K562 (cell line): Measurements from ENCODE around the gene FHIT. TPM values are rescaled to one million over a fixed set of nuclear protein-coding genes. Genes with fewer than 3 reads are reported as not detected.

Experiments used
- ATF7 ChIP-seq: fragments of 450-650 bp; IDR thresholded peaks from 2 replicates; pipeline ENCODE4 v1.7.1; 2014; ENCODE audit warnings: mild to moderate bottlenecking, moderate library complexity
- CCAR2 ChIP-seq: fragments of 200-400 bp; formaldehyde crosslinking; IDR thresholded peaks from 2 replicates; pipeline ENCODE4 v1.6.1; 2017; ENCODE audit warnings: mild to moderate bottlenecking, low read depth, low read length
- EWSR1 ChIP-seq: fragments of 450-650 bp; IDR thresholded peaks from 2 replicates; pipeline ENCODE4 v1.6.1; 2018; ENCODE audit warnings: borderline replicate concordance, mild to moderate bottlenecking, low read depth, moderate library complexity; ENCODE audit not compliant: partially characterized antibody
- FOSL1 ChIP-seq: fragments of 200-800 bp; sonication (Bioruptor generic); conservative IDR thresholded peaks from 2 replicates; pipeline ENCODE4 v1.6.1; 2016; ENCODE audit warnings: missing genetic modification characterization, missing compliant biosample characterization
- FOXP1 ChIP-seq: sonication (generic); formaldehyde crosslinking; IDR thresholded peaks from 2 replicates; pipeline ENCODE4 v1.8.0; 2022; ENCODE audit warnings: mild to moderate bottlenecking, missing genetic modification reagents
- HMGN3 ChIP-seq: IDR thresholded peaks from 2 replicates; pipeline ENCODE4 v1.6.1; 2011; ENCODE audit warnings: borderline replicate concordance, low read depth, mild to moderate bottlenecking, mixed read lengths, low read length; ENCODE audit not compliant: insufficient read length; ENCODE audit errors: extremely low read depth
- HNRNPL ChIP-seq: fragments of 200-400 bp; formaldehyde crosslinking; IDR thresholded peaks from 2 replicates; pipeline ENCODE4 v1.6.1; 2017; ENCODE audit warnings: low read depth, mild to moderate bottlenecking, low read length
- JUND ChIP-seq, 2 experiments: IDR thresholded peaks; 2 replicates in 1 of 2; 3 replicates in 1 of 2; pipeline ENCODE4 v1.6.1; 2011; ENCODE audit warnings: borderline replicate concordance in 2 of 2, low read depth in 2 of 2, low read length in 2 of 2, improper control_type of control experiment in 1 of 2, missing biosample characterization in 1 of 2, missing genetic modification characterization in 1 of 2, missing genetic modification reagents in 1 of 2
- KAT8 ChIP-seq: fragments of 450-650 bp; IDR thresholded peaks from 2 replicates; pipeline ENCODE4 v1.6.1; 2016; ENCODE audit warnings: low read depth, mild to moderate bottlenecking
- KLF10 ChIP-seq: fragments of 250-450 bp; sonication (Bioruptor Pico); IDR thresholded peaks from 2 replicates; pipeline ENCODE4 v1.6.1; 2021; ENCODE audit warnings: matching md5 sums
- RAD51 ChIP-seq: fragments of 450-650 bp; IDR thresholded peaks from 2 replicates; pipeline ENCODE4 v1.7.1; 2016; ENCODE audit warnings: low read depth, mild to moderate bottlenecking, borderline replicate concordance
- SMARCE1 ChIP-seq: fragments of 450-650 bp; IDR thresholded peaks from 2 replicates; pipeline ENCODE4 v1.7.1; 2016; ENCODE audit warnings: mild to moderate bottlenecking
- TCF3 ChIP-seq: sonication (generic); formaldehyde crosslinking; IDR thresholded peaks from 2 replicates; pipeline ENCODE4 v1.4.0; 2020; ENCODE audit warnings: mild to moderate bottlenecking, missing genetic modification reagents
- TFAM ChIP-seq: fragments of 250-450 bp; sonication (Bioruptor Pico); conservative IDR thresholded peaks from 2 replicates; pipeline ENCODE4 v1.5.0; 2021; ENCODE audit warnings: mild to moderate bottlenecking, moderate library complexity
- THRAP3 ChIP-seq: fragments of 450-650 bp; IDR thresholded peaks from 2 replicates; pipeline ENCODE4 v1.6.1; 2016; ENCODE audit warnings: mild to moderate bottlenecking, inconsistent platforms, borderline replicate concordance
- ZNF184 ChIP-seq: sonication (generic); formaldehyde crosslinking; IDR thresholded peaks from 2 replicates; pipeline ENCODE4 v1.5.0; 2020; ENCODE audit warnings: missing genetic modification reagents
- ZNF274 ChIP-seq: IDR thresholded peaks from 2 replicates; pipeline ENCODE4 v1.6.1; 2011; ENCODE audit warnings: low read depth, mild to moderate bottlenecking, low read length, moderate library complexity, borderline replicate concordance
- ZNF324 ChIP-seq: fragments of 250-450 bp; sonication (Bioruptor Pico); IDR thresholded peaks from 2 replicates; pipeline ENCODE4 v1.4.0; 2020; ENCODE audit warnings: mild to moderate bottlenecking
- ZNF57 ChIP-seq: fragments of 450-650 bp; formaldehyde crosslinking; IDR thresholded peaks from 2 replicates; pipeline ENCODE4 v1.4.0; 2020; ENCODE audit warnings: mild to moderate bottlenecking, moderate library complexity
- polyA plus RNA-seq, 8 experiments: library from polyadenylated mRNA; depleted of rRNA in 4 of 8; stranded (reverse) in 5 of 8; unstranded in 3 of 8; fragments of >200 nt; fragmentation: Nextera tagmentation in 2 of 8; fragmentation: Illumina TruSeq in 1 of 8; extraction: Ambion mirVana in 2 of 8; extraction: Trizol in 1 of 8; gene quantifications; 2 replicates each; pipeline versions ENCODE4 v1.2.1 to v1.2.3, GENCODE V29; 2011 to 2014; ENCODE audit warnings: inconsistent platforms in 1 of 8, missing spikeins in 1 of 8
- total RNA-seq, 7 experiments: library from RNA; depleted of rRNA in 6 of 7; stranded (reverse); fragments of >200 nt in 6 of 7; fragmentation: Illumina TruSeq in 2 of 7; extraction: Trizol in 2 of 7; gene quantifications; 2 replicates each; pipeline versions ENCODE4 v1.2.1 to v1.2.3, GENCODE V29; 2011 to 2021; ENCODE audit warnings: low replicate concordance in 1 of 7
- TF ChIP-seq, protein P1 (sequence below): IDR thresholded peaks from 2 replicates; pipeline ENCODE4 v1.6.1; 2016; ENCODE audit warnings: missing genetic modification characterization, missing compliant biosample characterization
- TF ChIP-seq, protein P2 (sequence below), 2 experiments: fragments of 450-650 bp in 1 of 2; sonication (generic) in 1 of 2; formaldehyde crosslinking in 1 of 2; IDR thresholded peaks in 1 of 2; conservative IDR thresholded peaks in 1 of 2; 2 replicates each; pipeline versions ENCODE4 v1.6.1 to v1.8.1; 2016 to 2023; ENCODE audit warnings: mild to moderate bottlenecking in 2 of 2, moderate library complexity in 2 of 2, inconsistent platforms in 1 of 2, missing genetic modification reagents in 1 of 2
- TF ChIP-seq, protein P3 (sequence below): IDR thresholded peaks from 2 replicates; pipeline ENCODE4 v1.6.1; 2011; ENCODE audit warnings: borderline replicate concordance, low read depth, mild to moderate bottlenecking, moderate library complexity, low read length; ENCODE audit not compliant: insufficient read depth, poor library complexity, severe bottlenecking
- TF ChIP-seq, protein P4 (sequence below): sonication (generic); formaldehyde crosslinking; IDR thresholded peaks from 2 replicates; pipeline ENCODE4 v1.8.0; 2023; ENCODE audit warnings: mild to moderate bottlenecking, missing genetic modification reagents

Gene FHIT
- total and polyA plus RNA-seq, 9 of the 15 experiments (the other 6 are each of a cell fraction or from before 2014, with no cell fraction given): 1.7 to 9.1 (median 4.3) TPM

DNA sequence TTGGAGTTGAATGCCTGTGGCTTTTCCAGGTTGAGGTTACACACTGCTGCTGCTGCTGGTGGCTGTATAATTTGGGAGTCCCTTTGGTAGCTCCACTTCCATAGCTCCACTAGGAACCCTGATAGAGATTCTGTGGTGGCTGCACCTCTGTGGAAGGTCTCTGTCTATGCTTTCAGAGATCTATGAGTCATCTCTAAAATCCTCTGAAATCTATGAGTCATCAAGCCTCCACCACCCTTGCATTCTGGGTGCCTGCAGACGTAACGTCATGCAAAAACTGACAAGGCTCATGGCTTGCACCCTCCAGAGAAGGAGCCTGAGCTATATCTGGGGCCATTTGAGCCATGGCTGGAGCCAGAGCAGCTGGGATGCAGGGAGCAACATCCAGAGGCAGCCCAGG is 1164.4 kb downstream of the FHIT start (continued):
- TF ChIP-seq EWSR1: no peak
- peak; percentile 42; the same call in 1 of the 2 replicates for TF ChIP-seq SMARCE1
- no peak for TF ChIP-seq RAD51
- no peak for TF ChIP-seq THRAP3
- no peak for TF ChIP-seq ZNF274
- TF ChIP-seq, protein P1, sequence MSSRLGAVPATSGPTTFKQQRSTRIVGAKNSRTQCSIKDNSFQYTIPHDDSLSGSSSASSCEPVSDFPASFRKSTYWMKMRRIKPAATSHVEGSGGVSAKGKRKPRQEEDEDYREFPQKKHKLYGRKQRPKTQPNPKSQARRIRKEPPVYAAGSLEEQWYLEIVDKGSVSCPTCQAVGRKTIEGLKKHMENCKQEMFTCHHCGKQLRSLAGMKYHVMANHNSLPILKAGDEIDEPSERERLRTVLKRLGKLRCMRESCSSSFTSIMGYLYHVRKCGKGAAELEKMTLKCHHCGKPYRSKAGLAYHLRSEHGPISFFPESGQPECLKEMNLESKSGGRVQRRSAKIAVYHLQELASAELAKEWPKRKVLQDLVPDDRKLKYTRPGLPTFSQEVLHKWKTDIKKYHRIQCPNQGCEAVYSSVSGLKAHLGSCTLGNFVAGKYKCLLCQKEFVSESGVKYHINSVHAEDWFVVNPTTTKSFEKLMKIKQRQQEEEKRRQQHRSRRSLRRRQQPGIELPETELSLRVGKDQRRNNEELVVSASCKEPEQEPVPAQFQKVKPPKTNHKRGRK (tag): no peak
- no peak for TF ChIP-seq ZNF184 (CRISPR knock-in tag)
- TF ChIP-seq, protein P2, sequence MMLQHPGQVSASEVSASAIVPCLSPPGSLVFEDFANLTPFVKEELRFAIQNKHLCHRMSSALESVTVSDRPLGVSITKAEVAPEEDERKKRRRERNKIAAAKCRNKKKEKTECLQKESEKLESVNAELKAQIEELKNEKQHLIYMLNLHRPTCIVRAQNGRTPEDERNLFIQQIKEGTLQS (IDR thresholded peaks at IDR 0.05): peak; percentile 97
- TF ChIP-seq, protein P2 (CRISPR knock-in tag; conservative IDR thresholded peaks at IDR 0.05): no peak
- no peak for TF ChIP-seq CCAR2
- TF ChIP-seq HMGN3: no peak
- TF ChIP-seq HNRNPL: no peak
- TF ChIP-seq JUND (IDR thresholded peaks at IDR 0.05; ENCODE audit: borderline replicate concordance, low read depth, low read length): peak; percentile 96
- TF ChIP-seq JUND (tag; IDR thresholded peaks at IDR 0.05; ENCODE audit: borderline replicate concordance, low read depth, low read length): peak; percentile 94
- TF ChIP-seq, protein P3, sequence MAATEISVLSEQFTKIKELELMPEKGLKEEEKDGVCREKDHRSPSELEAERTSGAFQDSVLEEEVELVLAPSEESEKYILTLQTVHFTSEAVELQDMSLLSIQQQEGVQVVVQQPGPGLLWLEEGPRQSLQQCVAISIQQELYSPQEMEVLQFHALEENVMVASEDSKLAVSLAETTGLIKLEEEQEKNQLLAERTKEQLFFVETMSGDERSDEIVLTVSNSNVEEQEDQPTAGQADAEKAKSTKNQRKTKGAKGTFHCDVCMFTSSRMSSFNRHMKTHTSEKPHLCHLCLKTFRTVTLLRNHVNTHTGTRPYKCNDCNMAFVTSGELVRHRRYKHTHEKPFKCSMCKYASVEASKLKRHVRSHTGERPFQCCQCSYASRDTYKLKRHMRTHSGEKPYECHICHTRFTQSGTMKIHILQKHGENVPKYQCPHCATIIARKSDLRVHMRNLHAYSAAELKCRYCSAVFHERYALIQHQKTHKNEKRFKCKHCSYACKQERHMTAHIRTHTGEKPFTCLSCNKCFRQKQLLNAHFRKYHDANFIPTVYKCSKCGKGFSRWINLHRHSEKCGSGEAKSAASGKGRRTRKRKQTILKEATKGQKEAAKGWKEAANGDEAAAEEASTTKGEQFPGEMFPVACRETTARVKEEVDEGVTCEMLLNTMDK: no peak
- no peak for TF ChIP-seq TFAM (CRISPR knock-in tag)
- peak; percentile 74 for TF ChIP-seq ATF7
- no peak for TF ChIP-seq TCF3 (CRISPR knock-in tag)
- TF ChIP-seq KAT8: no peak
- TF ChIP-seq FOSL1 (tag): peak; percentile 93
- no peak for TF ChIP-seq FOXP1
- TF ChIP-seq ZNF57 (CRISPR knock-in tag): no peak
- TF ChIP-seq KLF10 (CRISPR knock-in tag): no peak
- TF ChIP-seq, protein P4, sequence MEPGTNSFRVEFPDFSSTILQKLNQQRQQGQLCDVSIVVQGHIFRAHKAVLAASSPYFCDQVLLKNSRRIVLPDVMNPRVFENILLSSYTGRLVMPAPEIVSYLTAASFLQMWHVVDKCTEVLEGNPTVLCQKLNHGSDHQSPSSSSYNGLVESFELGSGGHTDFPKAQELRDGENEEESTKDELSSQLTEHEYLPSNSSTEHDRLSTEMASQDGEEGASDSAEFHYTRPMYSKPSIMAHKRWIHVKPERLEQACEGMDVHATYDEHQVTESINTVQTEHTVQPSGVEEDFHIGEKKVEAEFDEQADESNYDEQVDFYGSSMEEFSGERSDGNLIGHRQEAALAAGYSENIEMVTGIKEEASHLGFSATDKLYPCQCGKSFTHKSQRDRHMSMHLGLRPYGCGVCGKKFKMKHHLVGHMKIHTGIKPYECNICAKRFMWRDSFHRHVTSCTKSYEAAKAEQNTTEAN (CRISPR knock-in tag): no peak
- peak; percentile 85 for TF ChIP-seq ZNF324 (CRISPR knock-in tag)
